Activated CD8-positive, alpha-beta T cell treated with anti-CD3 and anti-CD28 coated beads for 36 hours (primary cell): ENCODE results near the gene TOMM20L. TPM values are rescaled to one million over a fixed set of nuclear protein-coding genes. Genes with fewer than 3 reads are reported as not detected.

Source experiments
- ATAC-seq: fragments of 200-7000 bp; cut with Tn5 transposase; one replicate; pipeline ENCODE4 v1.10.0; 2021; ENCODE audit warnings: mild to moderate bottlenecking, moderate library complexity
- CTCF ChIA-PET: fragments of 350-600 bp; sonication (Branson Sonifier 250); formaldehyde crosslinking; loops from one replicate; lab custom pipeline; 2021; ENCODE audit warnings: antibody characterized with exemption; lab: Charles Lee
- POLR2A ChIA-PET: fragments of 350-600 bp; sonication (Branson Sonifier 250); formaldehyde crosslinking; loops from one replicate; lab custom pipeline; 2021; ENCODE audit warnings: antibody characterized with exemption; lab: Charles Lee
- DNase-seq: peaks from one replicate; pipeline ENCODE4 v3.0.0-alpha.2; 2020
- H3K27ac Mint-ChIP-seq: one replicate; pipeline ENCODE4 v1.8.0; 2021; ENCODE audit warnings: mild to moderate bottlenecking, mixed read lengths
- H3K27me3 Mint-ChIP-seq: one replicate; pipeline ENCODE4 v1.8.0; 2021; ENCODE audit warnings: mixed read lengths
- H3K36me3 Mint-ChIP-seq: one replicate; pipeline ENCODE4 v1.8.0; 2021; ENCODE audit warnings: low read depth, mixed read lengths
- H3K4me1 Mint-ChIP-seq: one replicate; pipeline ENCODE4 v1.8.0; 2021; ENCODE audit warnings: low read depth, mixed read lengths
- H3K4me3 Mint-ChIP-seq: one replicate; pipeline ENCODE4 v1.8.0; 2021; ENCODE audit warnings: mild to moderate bottlenecking, moderate library complexity, mixed read lengths
- H3K9me3 Mint-ChIP-seq: one replicate; pipeline ENCODE4 v1.8.0; 2021; ENCODE audit warnings: mixed read lengths
- CTCF ChIP-seq: fragments of 200-600 bp; IDR thresholded peaks from one replicate; pipeline ENCODE4 v1.8.0; 2022; ENCODE audit warnings: antibody characterized with exemption, mild to moderate bottlenecking
- intact Hi-C: fragments of 100-400 bp; cut with micrococcal nuclease; formaldehyde crosslinking; loops from one replicate; pipeline ENCODE4 v1.10.0; 2022
- total RNA-seq, 2 experiments: library from RNA; stranded (reverse); gene quantifications; one replicate each; pipeline ENCODE4 v1.2.3, GENCODE V29; 2021

TOMM20L gene
- total RNA-seq, 2 experiments from 2014 or later, result not detected

- no peak for TF ChIP-seq CTCF
- Mint-ChIP-seq H3K4me3 (peak overlapping the region; percentile 88), H3K9me3 (no peaks in the 10 kb centered on the region), H3K36me3 (peaks cover 30% of the 10 kb centered on the region), H3K27me3 (no peaks in the 10 kb centered on the region), H3K27ac (peak overlapping the region; percentile 99), H3K4me1 (peaks cover 33% of the 10 kb centered on the region)
- intact Hi-C loops, result loop anchor here (5.0 to 10.0 kb wide), 2 partner anchors 132 to 184 kb away; partner anchors contain the start of genes ARID4A and PSMA3
- DNase-seq, result peak; percentile 52
- CTCF ChIA-PET, result interaction anchor here (1.6 kb wide), 1 partner anchor 32 kb away, joined by 12 read pairs; the partner anchor contains the start of gene TOMM20L
- peak; percentile 22 for ATAC-seq
- POLR2A ChIA-PET, result interaction anchor here (0.6 to 3.8 kb wide), 15 partner anchors 15 to 1834 kb away, joined by 3 to 20 read pairs (median 4); partner anchors contain the start of genes ACTR10, AP5M1, ARID4A and EXOC5
Measured at GRCh38 chr14:58426670-58427280, 31.0 kb downstream of the TOMM20L start.

- H3K4me1 Mint-ChIP-seq, result peaks cover 33% of the 10 kb centered on the region
Measured at GRCh38 chr14:58427281-58428117, 31.8 kb downstream of the TOMM20L start, which contains the start of the genes KIAA0586 and TIMM9. Gene KIAA0586 (plus strand): TSS chr14:58427719. CDS start chr14:58428265, 546 bp downstream. Gene TIMM9 (minus strand): TSS chr14:58427531. CDS start chr14:58411945, 15,586 bp downstream.

DNA sequence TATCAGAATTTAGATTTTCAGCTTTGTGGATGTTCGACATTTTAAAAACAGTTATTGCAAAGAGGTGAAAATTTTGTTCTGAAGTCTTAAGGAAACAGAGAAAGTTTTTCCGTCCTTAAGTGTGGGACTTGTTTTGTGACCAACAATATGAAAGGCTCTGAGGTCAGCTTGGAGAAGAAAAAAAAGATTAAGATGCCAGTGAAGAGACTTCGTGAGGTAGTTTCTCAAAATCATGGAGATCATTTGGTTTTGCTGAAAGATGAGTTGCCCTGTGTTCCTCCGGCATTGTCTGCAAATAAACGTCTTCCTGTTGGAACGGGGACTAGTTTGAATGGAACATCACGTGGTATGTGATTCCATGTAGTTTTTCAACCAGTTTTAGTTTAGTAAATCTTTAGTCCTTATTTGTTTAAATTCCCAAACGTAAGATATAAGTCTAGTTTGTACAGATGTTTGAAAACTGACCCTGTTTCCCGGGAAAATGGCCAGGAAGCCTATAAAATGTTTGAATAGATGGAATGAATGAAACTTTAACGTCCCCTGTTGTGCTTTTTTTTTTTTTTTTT lies 32.5 kb downstream of the TOMM20L start:
- Mint-ChIP-seq H3K4me3 (peak overlapping the region; percentile 88), H3K27me3 (no peaks in the 10 kb centered on the region), H3K36me3 (peaks cover 31% of the 10 kb centered on the region), H3K9me3 (no peaks in the 10 kb centered on the region), H3K4me1 (peaks cover 33% of the 10 kb centered on the region), H3K27ac (peak overlapping the region; percentile 99)
- no peak for TF ChIP-seq CTCF
- POLR2A ChIA-PET, result interaction anchor here (0.9 to 3.8 kb wide), 9 partner anchors 12 to 229 kb away, joined by 3 to 20 read pairs (median 5); partner anchors contain the start of genes ACTR10, ARID4A, PSMA3 and TOMM20L
- CTCF ChIA-PET, result interaction anchor here (1.4 to 1.6 kb wide), 2 partner anchors 33 to 152 kb away, joined by 4 to 12 read pairs; partner anchors contain the start of gene TOMM20L
- intact Hi-C loops, result loop anchor here (5.0 to 10.0 kb wide), 2 partner anchors 133 to 186 kb away; partner anchors contain the start of genes ARID4A and PSMA3
- ATAC-seq, result no peak
- DNase-seq, result peak; percentile 17

More at GRCh38 chr14:58427281-58428117, 31.8 kb downstream of the TOMM20L start, which contains the start of the genes KIAA0586 and TIMM9:
- peak within 1 kb of the TSS; percentile 88 for H3K4me3 Mint-ChIP-seq
- intact Hi-C loops, result loop anchor here (5.0 to 10.0 kb wide), 2 partner anchors 133 to 185 kb away; partner anchors contain the start of genes ARID4A and PSMA3
- peak; percentile 91 for ATAC-seq
- no peaks in the 10 kb centered on the region for H3K9me3 Mint-ChIP-seq
- no peaks in the 10 kb centered on the region for H3K27me3 Mint-ChIP-seq
- DNase-seq, result peak; percentile 98
- ChIA-PET POLR2A (interaction anchor here (0.7 to 3.8 kb wide), 15 partner anchors 12 to 1159 kb away, joined by 3 to 20 read pairs (median 4); partner anchors contain the start of genes ACTR10, AP5M1, ARID4A and EXOC5), CTCF (interaction anchor here (1.4 to 1.6 kb wide), 2 partner anchors 32 to 152 kb away, joined by 4 to 12 read pairs; partner anchors contain the start of gene TOMM20L)
- peaks cover 31% of the 10 kb centered on the region for H3K36me3 Mint-ChIP-seq
- peak within 1 kb of the TSS; percentile 99 for H3K27ac Mint-ChIP-seq
- no peak for TF ChIP-seq CTCF

GRCh38 chr14:58430156-58430555 lies 34.4 kb downstream of the TOMM20L start:
- Mint-ChIP-seq H3K4me3 (no peak overlapping the region), H3K27ac (peak overlapping the region; percentile 48), H3K27me3 (no peaks in the 10 kb centered on the region), H3K9me3 (no peaks in the 10 kb centered on the region), H3K4me1 (peaks cover 21% of the 10 kb centered on the region), H3K36me3 (peaks cover 24% of the 10 kb centered on the region)
- intact Hi-C loops, result no loop called here
- ATAC-seq (peak; percentile 37), DNase-seq (no peak)
- ChIA-PET CTCF (interaction anchor here (1.0 kb wide), 1 partner anchor 71 kb away, joined by 3 read pairs; no protein-coding TSS in a partner anchor), POLR2A (interaction anchor here (0.6 kb wide), 1 partner anchor 183 kb away, joined by 3 read pairs; no protein-coding TSS in a partner anchor)
- no peak for TF ChIP-seq CTCF
